ENCODE measurements around the gene ZIC4. TPM values are rescaled to one million over a fixed set of nuclear protein-coding genes. Genes with fewer than 3 reads are reported as not detected.
A peak's percentile ranks its signal among the peaks of the same experiment; 100 is the strongest.

ZIC4 gene
- total RNA-seq, 2 experiments from 2014 or later, result not detected

- ATAC-seq (no peak), DNase-seq (no peak)
- Mint-ChIP-seq H3K27me3 (peaks cover 68% of the 10 kb centered on the region), H3K4me3 (no peak overlapping the region), H3K9me3 (ENCODE audit: low read depth) (no peaks in the 10 kb centered on the region), H3K36me3 (peaks cover 3% of the 10 kb centered on the region), H3K4me1 (peaks cover 2% of the 10 kb centered on the region), H3K27ac (peak overlapping the region; percentile 36)
- CTCF ChIA-PET, result interaction anchor here (1.4 kb wide), 1 partner anchor 10 kb away, joined by 3 read pairs; no protein-coding TSS in a partner anchor
These were observed 16.5 kb upstream of the ZIC4 start for GRCh38 chr3:147422601-147423536.

- Mint-ChIP-seq H3K36me3 (peaks cover 3% of the 10 kb centered on the region), H3K9me3 (ENCODE audit: low read depth) (no peaks in the 10 kb centered on the region), H3K27ac (peak overlapping the region; percentile 36), H3K4me3 (no peak overlapping the region), H3K4me1 (peaks cover 2% of the 10 kb centered on the region), H3K27me3 (peaks cover 73% of the 10 kb centered on the region)
- DNase-seq (no peak), ATAC-seq (no peak)
- CTCF ChIA-PET, result interaction anchor here (1.4 kb wide), 1 partner anchor 10 kb away, joined by 3 read pairs; no protein-coding TSS in a partner anchor
These were observed 15.9 kb upstream of the ZIC4 start for GRCh38 chr3:147422196-147422595.

DNA sequence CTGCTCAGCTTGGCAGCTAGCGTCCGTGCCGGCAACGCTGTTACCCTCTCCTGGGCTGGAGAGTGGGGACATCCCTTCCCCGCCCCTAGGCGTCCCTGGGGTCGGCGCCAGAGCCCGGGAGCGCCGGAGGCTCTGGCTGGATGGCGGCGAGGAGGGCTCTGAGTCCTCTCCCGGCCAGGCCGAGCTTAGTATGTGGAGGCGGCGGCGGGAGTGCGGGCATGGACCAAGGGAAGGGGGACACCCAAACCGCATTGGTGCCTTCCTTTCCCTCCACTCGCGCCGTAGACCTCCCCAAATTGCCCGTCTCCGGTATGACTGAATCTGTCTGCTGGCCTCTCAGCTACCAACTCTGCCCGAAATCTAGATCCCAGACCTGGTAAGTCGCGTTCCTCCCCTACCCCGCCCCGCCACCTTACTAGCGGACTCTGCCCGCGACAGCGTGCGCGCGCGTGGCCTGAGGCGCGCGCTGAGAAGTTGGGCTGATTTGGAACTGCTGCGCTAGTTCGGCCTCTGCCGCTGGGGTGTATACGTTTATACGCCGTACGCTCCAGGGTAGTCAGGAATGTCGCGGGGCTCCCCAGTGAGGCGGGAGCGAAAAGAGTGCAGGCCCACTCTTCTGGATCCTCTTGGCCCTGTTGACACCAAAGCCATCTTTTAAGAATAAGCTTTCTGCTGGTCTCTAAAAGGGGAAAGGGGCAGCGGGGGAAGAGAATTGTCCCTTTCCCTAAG lies 15.0 kb upstream of the ZIC4 start:
- peaks cover 2% of the 10 kb centered on the region for H3K4me1 Mint-ChIP-seq
- H3K9me3 Mint-ChIP-seq (ENCODE audit: low read depth), result no peaks in the 10 kb centered on the region
- CTCF ChIA-PET, result interaction anchor here (1.4 kb wide), 1 partner anchor 9 kb away, joined by 3 read pairs; no protein-coding TSS in a partner anchor
- H3K27ac Mint-ChIP-seq, result peak overlapping the region; percentile 19
- ATAC-seq (no peak), DNase-seq (no peak)
- peaks cover 3% of the 10 kb centered on the region for H3K36me3 Mint-ChIP-seq
- peaks cover 80% of the 10 kb centered on the region for H3K27me3 Mint-ChIP-seq
- no peak overlapping the region for H3K4me3 Mint-ChIP-seq

GRCh38 chr3:147420353-147421183 lies 14.2 kb upstream of the ZIC4 start:
- peaks cover 87% of the 10 kb centered on the region for H3K27me3 Mint-ChIP-seq
- H3K4me1 Mint-ChIP-seq, result peaks cover 2% of the 10 kb centered on the region
- peaks cover 3% of the 10 kb centered on the region for H3K36me3 Mint-ChIP-seq
- no peak overlapping the region for H3K4me3 Mint-ChIP-seq
- no peak overlapping the region for H3K27ac Mint-ChIP-seq
- H3K9me3 Mint-ChIP-seq (ENCODE audit: low read depth), result no peaks in the 10 kb centered on the region
- ATAC-seq (no peak), DNase-seq (no peak)
- CTCF ChIA-PET, result no interaction called here

GRCh38 chr3:147419781-147420224 lies 13.5 kb upstream of the ZIC4 start:
- peaks cover 2% of the 10 kb centered on the region for H3K4me1 Mint-ChIP-seq
- no peaks in the 10 kb centered on the region for H3K9me3 Mint-ChIP-seq (ENCODE audit: low read depth)
- peaks cover 3% of the 10 kb centered on the region for H3K36me3 Mint-ChIP-seq
- ATAC-seq (no peak), DNase-seq (no peak)
- CTCF ChIA-PET, result no interaction called here
- no peak overlapping the region for H3K4me3 Mint-ChIP-seq
- H3K27me3 Mint-ChIP-seq, result peaks cover 89% of the 10 kb centered on the region
- no peak overlapping the region for H3K27ac Mint-ChIP-seq

DNA sequence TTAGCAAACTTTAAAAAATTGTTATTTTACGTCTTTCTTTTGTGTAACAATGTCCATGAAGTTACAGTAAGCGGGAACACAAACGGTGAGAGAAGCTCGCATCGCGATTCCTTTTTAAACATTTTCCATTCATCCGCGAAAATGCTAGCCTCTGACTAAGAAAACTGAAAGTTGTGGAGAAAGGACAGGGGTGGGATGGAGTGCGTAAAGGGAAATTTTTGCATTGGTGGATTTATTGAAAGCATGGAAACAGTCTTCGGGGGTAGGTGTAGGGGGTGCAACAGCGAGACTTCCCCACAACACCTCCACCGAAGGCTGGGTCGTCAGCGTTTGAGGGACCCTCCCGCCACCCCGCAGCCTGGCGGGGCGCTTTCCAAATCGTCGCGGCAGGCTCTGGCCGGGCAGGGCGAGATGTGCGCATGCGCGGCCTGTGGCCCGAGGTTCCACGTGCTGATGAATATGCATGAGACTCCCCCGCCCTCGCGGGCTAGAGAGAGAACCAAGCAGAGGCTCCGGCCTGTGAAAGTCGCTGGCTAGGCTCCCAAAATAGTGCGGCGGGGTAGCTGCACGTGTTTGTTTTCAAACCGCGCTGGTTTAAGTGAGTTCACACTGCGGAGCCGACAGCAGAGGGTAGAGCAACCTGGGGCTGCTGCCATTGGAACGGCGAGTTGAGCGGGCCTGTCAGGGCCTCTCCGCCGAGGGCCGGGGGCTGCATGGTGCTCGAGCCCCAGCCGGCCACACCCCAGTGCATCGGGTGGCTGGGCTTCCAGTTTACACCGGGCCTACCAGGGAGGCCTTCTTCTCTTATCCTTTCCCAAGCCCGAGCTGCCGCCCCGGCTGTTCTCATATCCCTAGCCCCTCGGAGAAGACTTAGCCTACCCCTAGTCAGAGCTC lies 12.7 kb upstream of the ZIC4 start:
- CTCF ChIA-PET, result no interaction called here
- no peaks in the 10 kb centered on the region for H3K9me3 Mint-ChIP-seq (ENCODE audit: low read depth)
- DNase-seq, result no peak

GRCh38 chr3:147418371-147418781 lies 12.0 kb upstream of the ZIC4 start:
- Mint-ChIP-seq H3K4me3 (no peak overlapping the region), H3K4me1 (peaks cover 3% of the 10 kb centered on the region)
- CTCF ChIA-PET, result no interaction called here

More for the DNA sequence above, 12.7 kb upstream of the ZIC4 start:
- Mint-ChIP-seq H3K36me3 (peaks cover 3% of the 10 kb centered on the region), H3K4me1 (peaks cover 2% of the 10 kb centered on the region), H3K4me3 (no peak overlapping the region), H3K27me3 (peaks cover 92% of the 10 kb centered on the region), H3K27ac (no peak overlapping the region)
- no peak for ATAC-seq

GRCh38 chr3:147417551-147418295 lies 11.4 kb upstream of the ZIC4 start:
- Mint-ChIP-seq H3K27me3 (peaks cover 89% of the 10 kb centered on the region), H3K36me3 (peaks cover 3% of the 10 kb centered on the region), H3K4me3 (no peak overlapping the region), H3K9me3 (ENCODE audit: low read depth) (peaks cover 2% of the 10 kb centered on the region), H3K27ac (no peak overlapping the region), H3K4me1 (peaks cover 6% of the 10 kb centered on the region)
- no peak for DNase-seq
- CTCF ChIA-PET, result interaction anchor here (1.8 kb wide), 1 partner anchor 14 kb away, joined by 3 read pairs; no protein-coding TSS in a partner anchor
- no peak for ATAC-seq

More at GRCh38 chr3:147418371-147418781, 12.0 kb upstream of the ZIC4 start:
- no peak overlapping the region for H3K27ac Mint-ChIP-seq
- peaks cover 3% of the 10 kb centered on the region for H3K36me3 Mint-ChIP-seq
- ATAC-seq, result no peak
- H3K9me3 Mint-ChIP-seq (ENCODE audit: low read depth), result peaks cover under 1% of the 10 kb centered on the region
- DNase-seq, result no peak
- H3K27me3 Mint-ChIP-seq, result peaks cover 89% of the 10 kb centered on the region

- Mint-ChIP-seq H3K4me1 (peaks cover 6% of the 10 kb centered on the region), H3K27me3 (peaks cover 87% of the 10 kb centered on the region), H3K9me3 (ENCODE audit: low read depth) (peaks cover 2% of the 10 kb centered on the region), H3K36me3 (peaks cover 3% of the 10 kb centered on the region), H3K4me3 (no peak overlapping the region), H3K27ac (no peak overlapping the region)
- DNase-seq, result no peak
- CTCF ChIA-PET, result interaction anchor here (1.8 kb wide), 1 partner anchor 15 kb away, joined by 3 read pairs; no protein-coding TSS in a partner anchor
- no peak for ATAC-seq
These were observed 10.6 kb upstream of the ZIC4 start for GRCh38 chr3:147416931-147417330.

- Mint-ChIP-seq H3K27me3 (peaks cover 89% of the 10 kb centered on the region), H3K27ac (no peak overlapping the region), H3K9me3 (ENCODE audit: low read depth) (peaks cover 5% of the 10 kb centered on the region), H3K36me3 (peaks cover 7% of the 10 kb centered on the region), H3K4me1 (peaks cover 11% of the 10 kb centered on the region), H3K4me3 (no peak overlapping the region)
- no peak for ATAC-seq
- CTCF ChIA-PET, result interaction anchor here (1.8 kb wide), 1 partner anchor 16 kb away, joined by 3 read pairs; no protein-coding TSS in a partner anchor
- DNase-seq, result no peak
These were observed 9.5 kb upstream of the ZIC4 start for GRCh38 chr3:147415874-147416273.

DNA sequence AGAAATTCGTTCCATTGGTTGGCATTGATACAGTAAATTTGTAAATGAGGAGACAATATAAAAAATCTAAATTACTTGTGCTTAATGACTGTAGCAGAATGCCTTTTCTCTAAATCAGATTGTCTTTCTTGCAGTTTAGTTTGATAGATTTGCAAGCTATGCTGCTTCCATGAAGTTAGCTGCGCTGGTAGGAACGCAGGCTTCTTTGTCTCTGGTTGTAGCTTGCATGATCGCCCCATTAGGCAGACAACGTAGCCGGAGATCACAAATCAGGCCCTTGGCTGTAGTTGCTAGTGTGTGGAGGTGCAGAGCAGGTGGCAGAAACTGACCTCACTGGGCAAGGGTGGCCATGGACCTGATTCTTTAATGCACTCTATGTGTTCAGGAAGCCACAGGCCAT lies 8.9 kb upstream of the ZIC4 start:
- H3K4me1 Mint-ChIP-seq, result peaks cover 11% of the 10 kb centered on the region

More for the DNA sequence above, 8.9 kb upstream of the ZIC4 start:
- CTCF ChIA-PET, result no interaction called here
- Mint-ChIP-seq H3K36me3 (peaks cover 7% of the 10 kb centered on the region), H3K27me3 (peaks cover 88% of the 10 kb centered on the region), H3K4me3 (no peak overlapping the region), H3K27ac (no peak overlapping the region), H3K9me3 (ENCODE audit: low read depth) (peaks cover 5% of the 10 kb centered on the region)
- DNase-seq (no peak), ATAC-seq (no peak)

Data from activated CD8-positive, alpha-beta memory T cell treated with anti-CD3 and anti-CD28 coated beads, Interleukin-2, amount 10 ng/mL, durations not matched to agents 7 days and 5 days (primary cell).